Astrocyte of the cerebellum (primary cell): ENCODE measurements around the gene CACUL1.
"Not testable (repeated sequence)": the region's sequence is repeated elsewhere in the genome, so short reads cannot be mapped to it uniquely, and the experiment has no call there.

Experiments used
- DNase-seq: peaks from one replicate; pipeline ENCODE4 v3.0.0-alpha.2; 2011; ENCODE audit warnings: low read depth
- H3K4me3 ChIP-seq: 2 replicates; pipeline ENCODE4 v1.5.1; 2011; ENCODE audit warnings: mild to moderate bottlenecking, low read depth, low read length, moderate library complexity
- CTCF ChIP-seq: IDR thresholded peaks from 2 replicates; pipeline ENCODE4 v1.5.1; 2012; ENCODE audit warnings: low read length, low read depth, moderate library complexity, mild to moderate bottlenecking; ENCODE audit errors: missing control alignments
- in situ Hi-C: cut with HindIII; loops from 2 replicates; pipeline ENCODE4 v1.10.0; 2017; ENCODE audit warnings: low sequenced_read_pairs

CACUL1 gene

DNA sequence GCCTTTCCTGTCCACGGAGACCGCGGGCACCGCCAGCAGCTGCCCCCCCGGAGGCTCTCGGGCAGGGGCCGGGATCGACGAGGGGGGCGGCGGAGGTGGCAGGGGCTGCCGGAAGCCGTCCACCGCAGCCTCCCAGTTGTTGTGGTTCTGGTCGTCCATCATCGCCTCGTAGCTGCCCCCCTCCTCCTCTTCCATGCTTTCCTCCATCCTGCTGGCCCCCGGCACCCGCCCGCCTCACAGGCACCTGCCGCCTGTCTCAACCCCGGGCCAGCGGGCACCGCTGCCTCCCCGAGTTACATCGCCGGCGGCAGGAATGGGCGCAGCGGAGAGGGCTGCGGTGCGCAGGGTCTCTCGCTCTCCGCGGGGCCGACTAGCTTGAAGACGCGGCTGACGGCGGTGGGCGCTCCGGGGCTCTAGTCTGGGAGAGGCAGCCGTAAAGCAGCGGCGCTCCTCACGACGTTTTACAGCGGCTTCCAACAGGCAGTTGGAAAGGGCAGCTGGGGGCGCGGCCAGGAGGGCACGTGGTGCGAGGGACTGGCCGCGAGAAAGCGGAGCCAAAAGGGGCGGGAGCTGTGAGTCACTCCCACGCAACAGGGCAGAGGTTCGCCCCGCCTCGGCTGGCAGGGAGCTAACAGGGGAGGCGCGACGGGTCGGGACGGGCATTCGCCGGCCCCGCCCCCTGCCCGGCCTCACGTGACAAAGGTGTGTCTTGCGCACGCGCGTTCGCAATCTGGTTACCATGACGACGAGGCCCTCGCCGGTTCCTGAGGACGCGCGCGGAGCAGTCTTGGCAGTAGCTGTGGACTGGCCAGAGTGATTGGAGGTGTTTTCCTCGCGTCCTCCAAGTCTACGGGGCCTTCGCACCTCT lies at the start of gene CACUL1:
Gene CACUL1 (minus strand): TSS at position 415 of the 868 bp plus-strand sequence. CDS start 208 bp downstream, at position 207.
- peak; percentile 99 for DNase-seq
- TF ChIP-seq CTCF: no peak
- in situ Hi-C loops: no loop called here
- H3K4me3 ChIP-seq: peak within 1 kb of the TSS; percentile 69

GRCh38 chr10:118804262-118804773 lies 49.5 kb upstream of the CACUL1 start:
- no peak for DNase-seq
- no peak for TF ChIP-seq CTCF
- H3K4me3 ChIP-seq: no peak overlapping the region
- in situ Hi-C loops: no loop called here

DNA sequence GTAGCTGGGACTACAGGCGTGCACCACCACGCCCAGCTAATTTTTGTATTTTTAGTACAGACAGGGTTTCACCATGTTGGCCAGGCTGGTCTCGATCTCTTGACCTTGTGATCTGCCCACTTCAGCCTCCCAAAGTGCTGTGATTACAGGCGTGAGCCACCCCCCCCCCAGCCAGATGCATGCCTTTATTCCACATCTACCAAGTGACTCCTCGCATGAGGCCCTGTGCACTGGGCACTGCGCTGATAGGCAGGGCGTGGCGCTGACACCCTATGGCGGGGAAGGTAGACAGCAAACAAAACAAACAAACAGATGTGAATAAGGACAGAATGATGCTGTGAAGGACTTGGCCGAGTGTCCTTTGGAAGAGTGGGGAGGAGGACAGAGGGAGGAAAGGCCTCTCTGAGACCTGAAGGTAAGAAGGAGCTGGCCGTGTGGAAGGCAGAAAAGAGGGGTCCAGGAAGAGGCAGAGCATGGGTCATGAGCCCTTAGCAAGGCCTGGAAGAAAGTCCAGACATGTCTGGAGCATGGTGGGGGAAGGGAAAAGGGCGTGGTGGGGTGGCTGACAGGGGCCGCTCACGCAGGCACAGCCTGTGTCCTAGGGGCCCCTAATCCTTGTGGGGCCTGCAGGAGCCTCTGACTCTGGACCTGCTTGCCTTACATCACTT lies 47.5 kb upstream of the CACUL1 start:
- TF ChIP-seq CTCF: no peak
- no peak for DNase-seq
- in situ Hi-C loops: no loop called here

GRCh38 chr10:118800920-118801319 lies 46.1 kb upstream of the CACUL1 start:
- TF ChIP-seq CTCF: peak; percentile 24
- no peak overlapping the region for H3K4me3 ChIP-seq
- no peak for DNase-seq
- in situ Hi-C loops: no loop called here

More for the DNA sequence above, 47.5 kb upstream of the CACUL1 start:
- no peak overlapping the region for H3K4me3 ChIP-seq

GRCh38 chr10:118799777-118800176 lies 45.0 kb upstream of the CACUL1 start:
- H3K4me3 ChIP-seq: no peak overlapping the region
- in situ Hi-C loops: no loop called here
- no peak for TF ChIP-seq CTCF
- DNase-seq: peak; percentile 18

DNA sequence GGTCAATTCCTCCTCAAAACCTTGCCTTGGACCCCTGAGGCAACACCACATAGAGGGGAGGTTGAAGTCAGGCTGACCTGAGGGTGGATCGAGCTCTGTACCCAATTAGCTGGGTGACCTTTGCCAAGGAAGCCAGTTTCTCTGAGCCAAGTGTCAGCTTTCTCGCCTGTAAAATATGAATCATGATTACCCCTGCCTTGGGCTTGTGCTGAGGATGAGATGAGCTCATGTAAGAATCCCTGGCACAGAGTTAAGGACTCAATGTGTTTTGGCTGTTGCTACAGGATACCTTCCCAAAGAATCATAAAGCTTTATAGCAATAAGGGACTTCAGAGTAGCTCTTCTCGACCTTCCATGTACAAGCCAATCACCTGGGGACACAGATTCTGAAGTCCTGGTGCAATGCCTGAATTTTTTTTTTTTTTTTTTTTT lies 43.5 kb upstream of the CACUL1 start:
- no peak for TF ChIP-seq CTCF
- in situ Hi-C loops: no loop called here

DNA sequence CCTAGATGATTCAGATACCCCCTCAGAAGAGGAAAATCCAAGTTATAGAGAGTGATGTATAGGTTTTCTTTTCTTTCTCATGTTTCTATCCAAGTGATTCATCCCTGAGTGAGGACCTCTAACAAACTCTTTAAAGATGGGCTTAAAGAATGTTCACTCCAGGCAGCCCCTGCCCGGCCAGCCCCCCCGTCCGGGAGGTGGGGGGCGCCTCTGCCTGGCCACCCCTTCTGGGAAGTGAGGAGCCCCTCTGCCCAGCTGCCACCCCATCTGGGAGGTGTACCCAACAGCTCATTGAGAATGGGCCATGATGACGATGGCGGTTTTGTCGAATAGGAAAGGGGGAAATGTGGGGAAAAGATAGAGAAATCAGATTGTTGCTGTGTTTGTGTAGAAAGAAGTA lies 40.2 kb upstream of the CACUL1 start:
- H3K4me3 ChIP-seq, DNase-seq, in situ Hi-C loops: not testable (repeated sequence)

More for the DNA sequence above, 43.5 kb upstream of the CACUL1 start:
- H3K4me3 ChIP-seq: no peak overlapping the region
- DNase-seq: peak; percentile 20
